GM10248 (cell line): ENCODE measurements around the gene GPHN.

Source experiments
- CTCF ChIA-PET: fragments of 300-600 bp; sonication (Branson Sonifier 250); formaldehyde crosslinking; extraction: SDS; loops from one replicate; lab custom pipeline; 2021; ENCODE audit warnings: antibody characterized with exemption; lab: Yijun Ruan, JAX
- POLR2A ChIA-PET: fragments of 350-650 bp; sonication (Branson Sonifier 250); formaldehyde crosslinking; extraction: SDS; loops from one replicate; lab custom pipeline; 2020; ENCODE audit warnings: antibody characterized with exemption; lab: Yijun Ruan, JAX
- DNase-seq: peaks from one replicate; pipeline ENCODE4 v3.0.0; 2012; ENCODE audit errors: extremely low spot score
- CTCF ChIP-seq: IDR thresholded peaks from 2 replicates; pipeline ENCODE4 v1.5.1; 2012; ENCODE audit warnings: mild to moderate bottlenecking, low read depth; ENCODE audit errors: extremely low read depth, missing control alignments, control extremely low read depth

The GPHN gene

GRCh38 chr14:66619952-66620351 is 112.0 kb downstream of the GPHN start:
- ChIA-PET POLR2A (no interaction called here), CTCF (no interaction called here)
- no peak for TF ChIP-seq CTCF
- no peak for DNase-seq

- DNase-seq = no peak
- no peak for TF ChIP-seq CTCF
- ChIA-PET POLR2A (interaction anchor here (1.0 kb wide), 1 partner anchor 25 kb away, joined by 4 read pairs; no protein-coding TSS in a partner anchor), CTCF (interaction anchor here (1.0 to 2.4 kb wide), 21 partner anchors 10 to 661 kb away, joined by 3 to 13 read pairs (median 4); partner anchors contain the start of gene GPHN)
These were observed 115.9 kb downstream of the GPHN start for GRCh38 chr14:66623838-66624237.

- ChIA-PET CTCF (interaction anchor here (0.9 to 2.4 kb wide), 24 partner anchors 10 to 661 kb away, joined by 3 to 13 read pairs (median 4); partner anchors contain the start of gene GPHN), POLR2A (interaction anchor here (1.0 kb wide), 1 partner anchor 25 kb away, joined by 4 read pairs; no protein-coding TSS in a partner anchor)
- peak; percentile 45 for TF ChIP-seq CTCF
- peak; percentile 43 for DNase-seq
These were observed 116.5 kb downstream of the GPHN start for GRCh38 chr14:66624336-66624937.

- POLR2A ChIA-PET = no interaction called here
- TF ChIP-seq CTCF = no peak
- no peak for DNase-seq
- CTCF ChIA-PET = interaction anchor here (0.9 to 1.0 kb wide), 2 partner anchors 11 to 133 kb away, joined by 3 to 4 read pairs; no protein-coding TSS in a partner anchor
These were observed 120.7 kb downstream of the GPHN start for GRCh38 chr14:66628636-66629035.

GRCh38 chr14:66629499-66629898 is 121.6 kb downstream of the GPHN start:
- TF ChIP-seq CTCF = no peak
- DNase-seq = no peak
- CTCF ChIA-PET = no interaction called here
- POLR2A ChIA-PET = no interaction called here

GRCh38 chr14:66634876-66635275 is 126.9 kb downstream of the GPHN start:
- no peak for TF ChIP-seq CTCF

More at GRCh38 chr14:66634876-66635275, 126.9 kb downstream of the GPHN start:
- DNase-seq = no peak
- POLR2A ChIA-PET = interaction anchor here (0.5 kb wide), 1 partner anchor 1310 kb away, joined by 4 read pairs; no protein-coding TSS in a partner anchor
- CTCF ChIA-PET = interaction anchor here (1.8 kb wide), 1 partner anchor 11 kb away, joined by 11 read pairs; no protein-coding TSS in a partner anchor
